Duodenal mucosa (tissue), 2 donors: ENCODE measurements around the gene LOC101059915.
"Not testable (repeated sequence)": the region's sequence is repeated elsewhere in the genome, so short reads cannot be mapped to it uniquely, and the experiment has no call there.

Source experiments
- H3K27ac ChIP-seq: one replicate; pipeline ENCODE4 v1.7.0; 2013; ENCODE audit warnings: low read depth, low read length
- H3K27me3 ChIP-seq, 2 donors: one replicate each; pipeline ENCODE4 v1.7.0; 2013; ENCODE audit warnings: low read length in 2 of 2, control low read depth in 1 of 2; ENCODE audit not compliant: insufficient read depth in 2 of 2, control insufficient read depth in 1 of 2
- H3K36me3 ChIP-seq, 2 donors: one replicate each; pipeline ENCODE4 v1.7.0; 2013; ENCODE audit warnings: low read length in 2 of 2, control low read depth in 1 of 2; ENCODE audit not compliant: insufficient read depth in 2 of 2, control insufficient read depth in 1 of 2
- H3K4me1 ChIP-seq, 2 donors: one replicate each; pipeline ENCODE4 v1.7.0; 2013; ENCODE audit warnings: low read length in 2 of 2, control low read depth in 1 of 2; ENCODE audit not compliant: insufficient read depth in 2 of 2, control insufficient read depth in 1 of 2
- H3K4me3 ChIP-seq, 2 donors: one replicate each; pipeline ENCODE4 v1.7.0; 2013; ENCODE audit warnings: low read length in 2 of 2, low read depth in 1 of 2
- H3K9ac ChIP-seq, 2 donors: one replicate each; pipeline ENCODE4 v1.7.0; 2013; ENCODE audit warnings: low read length in 2 of 2, low read depth in 1 of 2
- H3K9me3 ChIP-seq, 2 donors: one replicate each; pipeline ENCODE4 v1.7.0; 2013; ENCODE audit warnings: low read length in 2 of 2, control low read depth in 1 of 2; ENCODE audit not compliant: control insufficient read depth in 1 of 2

Gene LOC101059915

DNA sequence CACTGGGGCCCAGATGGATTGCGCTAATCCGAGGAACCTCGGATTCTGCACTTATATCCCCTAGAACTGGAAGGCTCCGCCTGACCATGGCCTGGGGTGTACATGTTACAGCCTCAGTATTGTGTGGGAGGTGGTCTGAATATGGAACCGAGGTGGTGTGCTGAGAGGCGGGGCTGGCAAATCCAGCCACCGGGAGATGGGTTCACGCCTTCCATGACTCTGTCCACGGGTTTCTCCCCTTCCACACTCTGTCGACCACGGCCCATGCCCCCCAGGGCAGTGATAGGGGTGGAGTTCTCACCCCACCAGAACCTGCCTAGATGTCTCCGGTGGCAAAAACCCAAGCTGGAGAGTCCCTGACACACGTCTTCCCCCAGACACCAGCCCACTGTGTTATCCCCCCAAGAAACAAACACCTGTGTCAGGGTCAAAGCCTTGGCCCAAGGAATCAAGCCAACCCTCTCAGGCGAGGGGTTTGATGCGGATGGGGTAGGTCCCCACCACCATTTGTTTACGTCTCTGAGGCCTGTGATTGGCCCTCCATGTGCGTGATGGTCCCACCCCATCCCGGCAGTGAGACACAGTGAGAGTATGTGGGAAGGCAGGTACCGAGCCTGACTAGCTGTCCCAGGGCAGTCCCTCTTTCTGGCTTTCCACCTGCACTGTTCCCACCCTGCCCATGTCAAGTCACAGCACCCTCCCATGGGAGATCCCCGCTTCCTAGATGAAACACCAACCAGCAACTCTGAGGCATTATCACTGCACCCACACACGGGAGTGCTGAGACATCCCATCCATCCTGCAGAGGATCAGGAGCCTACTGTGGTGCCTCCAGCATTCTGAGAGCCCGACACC is 6.6 kb upstream of the LOC101059915 start:
- no peaks in the 10 kb centered on the region for H3K4me1 ChIP-seq

DNA sequence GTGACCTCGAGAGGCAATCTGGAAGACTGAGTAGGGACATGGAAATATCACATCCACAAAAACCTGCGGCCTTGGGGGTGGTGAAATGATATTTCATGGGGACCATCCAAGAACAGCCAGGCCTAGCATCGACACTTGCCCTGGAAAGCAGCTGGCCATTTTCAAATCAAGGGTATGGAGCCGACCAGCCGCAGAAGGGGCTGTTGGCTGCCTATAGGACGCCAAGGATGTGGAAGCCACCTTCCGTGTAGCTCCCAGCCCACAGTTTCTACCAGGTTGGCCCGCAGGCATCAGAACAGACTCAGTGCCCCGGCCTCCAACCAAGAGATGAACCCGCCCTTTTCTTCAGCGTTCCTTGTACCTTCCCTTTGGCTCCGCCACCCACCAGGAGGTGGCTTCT is 5.4 kb upstream of the LOC101059915 start:
- Histone ChIP-seq H3K27ac (no peak overlapping the region), H3K9ac (no peak overlapping the region), H3K4me3 (no peak overlapping the region), H3K4me1 (no peaks in the 10 kb centered on the region), H3K27me3 (no peaks in the 10 kb centered on the region), H3K36me3 (no peaks in the 10 kb centered on the region), H3K9me3 (no peaks in the 10 kb centered on the region)

More for the DNA sequence above, 6.6 kb upstream of the LOC101059915 start:
- no peak overlapping the region for H3K9ac ChIP-seq
- no peaks in the 10 kb centered on the region for H3K9me3 ChIP-seq
- no peaks in the 10 kb centered on the region for H3K36me3 ChIP-seq
- H3K27me3 ChIP-seq = no peaks in the 10 kb centered on the region
- H3K27ac ChIP-seq = no peak overlapping the region
- no peak overlapping the region for H3K4me3 ChIP-seq

DNA sequence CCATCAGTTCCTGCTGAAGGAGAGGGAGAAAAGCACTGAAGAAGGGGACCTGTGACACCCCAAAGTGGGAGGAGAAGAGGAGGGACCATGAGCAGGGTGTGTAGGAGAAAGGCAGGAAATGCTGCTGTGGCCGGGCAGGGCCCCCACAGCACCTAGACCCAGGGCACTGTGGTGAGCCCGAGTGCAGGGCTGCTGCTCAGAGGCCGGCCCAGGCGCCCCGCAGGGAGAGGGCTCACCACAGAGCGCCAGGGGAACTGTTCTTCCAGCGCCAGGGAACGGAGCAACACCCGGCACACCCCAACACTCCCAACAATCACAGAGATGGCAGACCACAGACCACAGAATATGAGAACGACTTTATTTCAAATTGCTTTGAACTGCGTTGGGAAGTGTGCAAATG is 4.7 kb upstream of the LOC101059915 start:
- not testable (repeated sequence) for H3K4me1 ChIP-seq, H3K9me3 ChIP-seq, H3K27me3 ChIP-seq, H3K27ac ChIP-seq, H3K4me3 ChIP-seq, H3K9ac ChIP-seq, H3K36me3 ChIP-seq

DNA sequence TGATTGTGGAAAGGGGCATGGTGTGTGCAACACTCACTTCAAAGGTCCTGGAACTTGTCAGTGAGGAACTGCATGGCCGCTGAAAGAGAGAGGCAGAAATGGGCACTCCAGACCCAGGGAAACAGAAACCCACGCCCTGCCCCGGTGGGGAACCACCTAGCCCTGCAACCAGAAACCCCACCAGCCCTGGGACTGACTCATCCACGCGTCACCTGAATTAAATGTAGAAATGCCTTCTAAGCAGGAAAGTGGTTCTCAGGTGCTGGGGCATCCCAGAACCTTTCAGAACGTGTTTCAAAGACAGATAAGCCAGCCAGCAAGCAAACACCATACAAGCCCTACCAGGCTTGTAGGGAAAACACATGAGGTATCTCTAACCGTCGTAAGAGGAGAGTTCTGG is 4.1 kb upstream of the LOC101059915 start:
- H3K4me1 ChIP-seq, H3K27me3 ChIP-seq, H3K9me3 ChIP-seq, H3K36me3 ChIP-seq, H3K27ac ChIP-seq, H3K4me3 ChIP-seq, H3K9ac ChIP-seq: not testable (repeated sequence)

DNA sequence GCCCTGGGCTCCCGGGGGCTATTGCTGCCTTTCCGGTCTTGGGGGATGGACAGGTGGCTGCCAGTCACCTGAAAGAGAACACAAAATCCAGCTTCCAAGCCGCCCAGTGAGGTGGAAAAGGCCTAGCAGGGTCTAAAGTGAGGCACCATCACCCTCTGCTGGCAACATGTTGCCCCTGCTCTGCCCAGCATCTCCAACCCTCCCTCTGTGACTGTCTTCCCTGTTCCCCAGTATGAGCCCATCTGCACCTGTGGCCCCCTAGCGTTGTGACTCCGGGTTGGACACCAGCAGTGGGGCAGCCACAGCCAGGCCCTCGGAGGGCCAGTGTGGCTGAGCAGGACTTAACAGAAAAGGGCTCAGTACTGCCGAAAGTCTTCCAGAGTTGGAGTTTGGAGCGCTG is 3.1 kb upstream of the LOC101059915 start:
- H3K9me3 ChIP-seq, H3K27ac ChIP-seq, H3K4me3 ChIP-seq, H3K9ac ChIP-seq, H3K4me1 ChIP-seq, H3K27me3 ChIP-seq, H3K36me3 ChIP-seq: not testable (repeated sequence)

DNA sequence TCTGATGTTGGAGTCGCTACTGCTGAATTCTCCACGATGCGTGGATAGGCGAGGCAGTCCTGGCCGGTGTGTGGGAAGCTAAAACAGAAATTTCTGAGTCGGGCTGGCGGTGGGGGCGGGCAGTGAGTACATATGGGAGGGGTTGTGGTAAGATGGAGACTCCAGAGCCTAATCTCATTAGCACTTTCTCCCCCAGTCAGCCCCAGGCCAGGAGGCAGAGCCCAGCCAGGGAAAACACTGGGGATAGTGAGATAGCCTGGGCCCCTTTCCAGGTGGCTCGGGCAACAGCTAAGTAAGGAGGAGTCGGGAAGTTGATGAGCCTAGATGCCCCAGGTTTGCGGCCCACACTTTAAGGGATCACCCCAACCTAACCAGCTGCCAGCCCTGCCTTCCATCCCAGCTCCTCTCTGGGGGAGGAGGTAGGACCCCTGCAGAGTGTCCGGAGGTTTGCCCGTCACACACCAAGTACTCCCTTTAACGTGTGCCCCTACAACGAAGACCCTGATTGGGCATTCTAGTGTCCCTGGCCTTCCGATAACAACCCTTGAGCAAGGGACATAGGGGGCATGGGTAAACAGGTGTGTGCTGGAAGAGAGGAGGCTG is 2.4 kb upstream of the LOC101059915 start:
- no peaks in the 10 kb centered on the region for H3K9me3 ChIP-seq
- H3K4me3 ChIP-seq = no peak overlapping the region
- no peak overlapping the region for H3K9ac ChIP-seq
- H3K4me1 ChIP-seq = no peaks in the 10 kb centered on the region
- no peak overlapping the region for H3K27ac ChIP-seq
- H3K27me3 ChIP-seq = no peaks in the 10 kb centered on the region
- H3K36me3 ChIP-seq = no peaks in the 10 kb centered on the region

DNA sequence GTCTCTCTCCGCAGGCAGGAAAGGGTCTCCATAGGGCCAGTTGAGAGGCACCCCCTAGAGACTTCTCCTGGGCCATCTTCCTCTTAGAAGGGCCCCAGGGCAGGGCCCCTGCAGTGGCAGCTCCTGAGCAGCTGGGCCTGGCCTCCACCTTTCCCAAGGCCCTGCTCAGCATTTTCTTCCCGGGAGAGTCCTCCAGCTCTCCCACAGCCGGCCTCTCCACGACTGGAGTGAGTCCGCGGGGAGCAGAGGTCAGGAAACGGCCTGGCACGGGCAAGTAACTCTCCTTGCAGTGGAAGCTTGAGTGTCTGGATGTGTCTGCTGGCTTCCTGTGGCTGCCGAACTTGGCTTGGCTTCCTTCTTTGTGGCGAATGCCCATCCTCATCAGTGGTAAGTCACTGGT is 1.6 kb upstream of the LOC101059915 start:
- Histone ChIP-seq H3K9me3 (no peaks in the 10 kb centered on the region), H3K27me3 (no peaks in the 10 kb centered on the region), H3K36me3 (no peaks in the 10 kb centered on the region), H3K9ac (no peak overlapping the region), H3K27ac (no peak overlapping the region), H3K4me1 (no peaks in the 10 kb centered on the region), H3K4me3 (no peak overlapping the region)

DNA sequence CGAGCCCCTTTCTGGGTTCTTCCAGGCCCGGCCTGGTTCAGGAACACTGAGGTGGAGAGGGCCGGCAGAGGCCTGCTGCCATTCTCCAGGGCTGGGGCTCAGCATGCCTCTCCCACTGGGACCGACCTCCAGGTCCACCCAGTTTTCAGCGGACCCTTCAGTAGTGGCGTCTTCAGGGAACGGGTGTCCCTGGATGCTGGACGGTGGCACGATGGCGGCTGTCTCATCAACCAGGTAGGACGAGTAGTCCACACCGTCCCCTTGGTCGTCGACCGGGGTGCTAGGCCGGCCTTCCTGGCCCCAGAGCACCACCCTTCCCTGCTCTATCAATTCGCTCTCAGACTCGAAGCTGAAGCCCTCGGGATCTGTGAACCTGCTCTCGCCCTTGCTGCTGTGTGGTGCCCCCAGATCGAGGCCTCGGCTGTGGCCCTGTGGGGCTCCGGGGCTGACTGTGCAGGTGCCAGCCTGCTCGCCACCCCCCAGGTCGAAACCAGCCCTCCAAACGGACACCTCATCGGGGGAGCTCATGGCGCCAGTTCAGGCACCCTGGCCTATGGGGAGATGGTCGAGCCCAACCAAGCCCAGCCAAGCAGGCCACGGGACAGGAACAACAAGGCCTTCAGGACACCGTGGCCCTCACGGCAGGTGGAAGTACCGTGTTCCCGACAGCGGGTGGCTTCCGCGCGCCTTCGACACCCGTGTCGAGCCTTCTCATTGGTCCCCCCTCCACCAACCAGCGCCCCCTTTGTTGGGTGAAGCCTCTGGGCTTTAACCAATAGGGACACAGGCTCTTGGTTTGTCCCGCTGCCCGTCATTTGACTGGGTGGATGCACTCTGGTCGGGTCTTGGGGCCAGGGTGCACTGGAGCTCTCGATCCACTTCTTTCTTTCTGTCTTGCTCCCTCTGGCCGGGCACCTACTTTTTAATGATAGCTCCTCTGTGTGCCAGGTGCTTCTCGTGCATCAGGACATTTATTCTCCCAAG is 814 bp upstream of the LOC101059915 start:
- Histone ChIP-seq H3K27me3 (no peaks in the 10 kb centered on the region), H3K27ac (no peak overlapping the region), H3K4me3 (no peak overlapping the region), H3K36me3 (no peaks in the 10 kb centered on the region), H3K4me1 (no peaks in the 10 kb centered on the region), H3K9ac (no peak overlapping the region), H3K9me3 (no peaks in the 10 kb centered on the region)

DNA sequence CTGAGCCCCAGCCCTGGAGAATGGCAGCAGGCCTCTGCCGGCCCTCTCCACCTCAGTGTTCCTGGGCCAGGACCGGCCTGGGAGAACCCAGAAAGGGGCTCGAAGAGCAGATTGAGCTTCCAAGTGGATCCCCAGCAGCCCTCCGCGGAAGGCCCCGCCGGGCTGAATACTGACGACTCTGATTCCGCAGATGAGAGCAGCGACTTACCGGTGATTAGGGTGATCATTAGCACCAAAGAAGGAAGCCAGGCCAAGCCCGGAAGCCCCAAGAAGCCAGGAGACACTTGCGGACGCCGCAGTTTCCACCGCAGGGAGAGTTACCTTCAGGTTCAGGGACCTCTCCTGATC is 876 bp downstream of the LOC101059915 start:
- Histone ChIP-seq H3K9ac (no peak overlapping the region), H3K36me3 (no peaks in the 10 kb centered on the region), H3K9me3 (no peaks in the 10 kb centered on the region), H3K27ac (no peak overlapping the region), H3K27me3 (no peaks in the 10 kb centered on the region), H3K4me3 (no peak overlapping the region), H3K4me1 (no peaks in the 10 kb centered on the region)

DNA sequence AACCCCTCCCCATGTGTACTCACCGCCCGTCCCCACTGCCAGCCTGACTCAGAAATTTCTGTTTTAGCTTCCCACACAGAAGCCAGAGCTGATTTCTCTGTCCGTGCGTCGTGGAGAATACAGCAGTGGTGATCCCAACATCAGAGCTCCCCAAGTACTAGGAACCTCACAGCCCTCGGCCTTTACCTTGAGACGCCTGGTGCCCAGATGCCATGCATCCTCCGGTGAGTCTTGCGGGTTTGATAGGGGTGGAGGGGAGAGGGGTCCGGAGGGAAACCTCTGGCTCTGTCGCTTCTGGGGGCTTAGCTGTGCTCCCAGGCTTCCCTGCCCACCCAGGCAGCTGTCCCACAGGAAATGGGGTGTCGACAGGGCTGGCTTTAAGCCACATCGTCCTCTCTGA is 2.1 kb downstream of the LOC101059915 start:
- H3K9ac ChIP-seq = no peak overlapping the region
- no peaks in the 10 kb centered on the region for H3K27me3 ChIP-seq

More for the DNA sequence above, 2.1 kb downstream of the LOC101059915 start:
- Histone ChIP-seq H3K4me3 (no peak overlapping the region), H3K27ac (no peak overlapping the region), H3K36me3 (no peaks in the 10 kb centered on the region), H3K4me1 (no peaks in the 10 kb centered on the region), H3K9me3 (no peaks in the 10 kb centered on the region)
